ENCODE measurements around the gene JAK1. TPM values are rescaled to one million over a fixed set of nuclear protein-coding genes. Genes with fewer than 3 reads are reported as not detected.
A peak's percentile ranks its signal among the peaks of the same experiment; 100 is the strongest.

Gene JAK1
- total RNA-seq, 4 donors from 2014 or later = 102 to 165 (median 120) TPM

GRCh38 chr1:64872067-64872466, 94.3 kb downstream of the JAK1 start:
- H3K4me3 ChIP-seq (replicated peaks in 1 of 3) = no peak overlapping the region
- WGBS, 2 donors = 96 to 100% methylated on average over 1 of the region's 1 CpG
- H3K27me3 ChIP-seq = no peaks in the 10 kb centered on the region
- no peaks in the 10 kb centered on the region for H3K9me3 ChIP-seq
- TF ChIP-seq POLR2A (IDR thresholded peaks at IDR 0.05) (no peak), CTCF (IDR thresholded peaks at IDR 0.05) (no peak)
- peaks cover 10 to 15% of the 10 kb centered on the region in 2 donors for H3K36me3 ChIP-seq
- intact Hi-C loops (cut with DNase I) = no loop called here
- H3K27ac ChIP-seq = no peak overlapping the region
- no peaks in the 10 kb centered on the region for H3K4me1 ChIP-seq
- no peak for DNase-seq

- no peaks in the 10 kb centered on the region for H3K9me3 ChIP-seq
- peaks cover 16 to 18% of the 10 kb centered on the region in 2 donors for H3K36me3 ChIP-seq
- H3K4me1 ChIP-seq = no peaks in the 10 kb centered on the region
- no peak overlapping the region for H3K27ac ChIP-seq
- no peak for DNase-seq
- H3K4me3 ChIP-seq (replicated peaks in 1 of 3) = no peak overlapping the region
- WGBS, 2 donors = 96% methylated on average over 8 of the region's 8 CpGs
- intact Hi-C loops (cut with DNase I) = no loop called here
- no peak for TF ChIP-seq POLR2A (IDR thresholded peaks at IDR 0.05)
- TF ChIP-seq CTCF (IDR thresholded peaks at IDR 0.05) = no peak
- no peaks in the 10 kb centered on the region for H3K27me3 ChIP-seq
Measured at GRCh38 chr1:64871256-64871655, 95.1 kb downstream of the JAK1 start.

- Histone ChIP-seq H3K36me3 (peaks cover 9 to 11% of the 10 kb centered on the region in 2 donors), H3K4me3 (replicated peaks in 1 of 3) (no peak overlapping the region), H3K9me3 (no peaks in the 10 kb centered on the region), H3K4me1 (no peaks in the 10 kb centered on the region), H3K27me3 (no peaks in the 10 kb centered on the region), H3K27ac (no peak overlapping the region)
- 90 to 95% methylated on average over 1 of the region's 1 CpG for WGBS, 2 donors
- DNase-seq = no peak
- intact Hi-C loops (cut with DNase I) = no loop called here
- TF ChIP-seq CTCF (IDR thresholded peaks at IDR 0.05) (no peak), POLR2A (IDR thresholded peaks at IDR 0.05) (no peak)
Measured at GRCh38 chr1:64867266-64867665, 99.1 kb downstream of the JAK1 start.

GRCh38 chr1:64866689-64867088, 99.7 kb downstream of the JAK1 start:
- Histone ChIP-seq H3K4me1 (no peaks in the 10 kb centered on the region), H3K4me3 (replicated peaks in 1 of 3) (no peak overlapping the region), H3K9me3 (no peaks in the 10 kb centered on the region), H3K27ac (no peak overlapping the region), H3K27me3 (no peaks in the 10 kb centered on the region), H3K36me3 (peaks cover 9 to 11% of the 10 kb centered on the region in 2 donors)
- TF ChIP-seq CTCF (IDR thresholded peaks at IDR 0.05) (no peak), POLR2A (IDR thresholded peaks at IDR 0.05) (no peak)
- intact Hi-C loops (cut with DNase I) = no loop called here
- 92 to 95% methylated on average over 10 of the region's 10 CpGs for WGBS, 2 donors
- no peak for DNase-seq

- Histone ChIP-seq H3K4me1 (no peaks in the 10 kb centered on the region), H3K4me3 (replicated peaks in 1 of 3) (no peak overlapping the region), H3K27ac (peak overlapping the region in 1 of 3 donors; percentile 9), H3K27me3 (no peaks in the 10 kb centered on the region), H3K36me3 (peaks cover 9 to 11% of the 10 kb centered on the region in 2 donors), H3K9me3 (no peaks in the 10 kb centered on the region)
- 94 to 96% methylated on average over 6 of the region's 6 CpGs for WGBS, 2 donors
- intact Hi-C loops (cut with DNase I) = no loop called here
- DNase-seq = no peak
- TF ChIP-seq CTCF (IDR thresholded peaks at IDR 0.05) (no peak), POLR2A (IDR thresholded peaks at IDR 0.05) (no peak)
Measured at GRCh38 chr1:64865105-64865757, 101.1 kb downstream of the JAK1 start.
